ENCODE data around the gene TTC7B. TPM values are rescaled to one million over a fixed set of nuclear protein-coding genes. Genes with fewer than 3 reads are reported as not detected.

The TTC7B gene
- total RNA-seq, 1 donor from 2014 or later: 20.6 TPM

DNA sequence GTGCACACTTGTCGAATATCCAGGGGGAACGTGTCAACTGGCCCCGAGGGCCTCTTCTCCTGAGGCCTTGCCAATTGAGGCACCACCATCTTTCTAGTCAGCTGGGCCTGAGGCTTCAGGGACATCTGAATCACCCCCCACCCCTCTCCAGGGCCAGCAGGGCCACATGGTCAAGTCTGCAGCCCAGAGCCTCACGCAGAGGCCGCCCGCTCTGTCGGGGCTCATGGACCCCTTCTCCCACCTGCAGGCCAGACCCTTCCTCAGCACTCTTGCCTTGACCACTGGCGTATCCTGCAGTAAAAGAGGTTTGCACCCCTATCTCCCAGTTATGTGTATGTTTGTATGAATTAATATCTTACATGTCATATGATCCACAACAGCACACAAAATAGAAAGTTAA lies 237.1 kb downstream of the TTC7B start:
- no peaks in the 10 kb centered on the region for H3K27me3 ChIP-seq
- H3K4me1 ChIP-seq: peaks cover 19% of the 10 kb centered on the region
- no peak overlapping the region for H3K27ac Mint-ChIP-seq
- H3K4me3 ChIP-seq: no peak overlapping the region
- H3K9ac ChIP-seq: no peak overlapping the region
- no peak for TF ChIP-seq EZH2 (IDR thresholded peaks at IDR 0.05)
- TF ChIP-seq, protein P1, sequence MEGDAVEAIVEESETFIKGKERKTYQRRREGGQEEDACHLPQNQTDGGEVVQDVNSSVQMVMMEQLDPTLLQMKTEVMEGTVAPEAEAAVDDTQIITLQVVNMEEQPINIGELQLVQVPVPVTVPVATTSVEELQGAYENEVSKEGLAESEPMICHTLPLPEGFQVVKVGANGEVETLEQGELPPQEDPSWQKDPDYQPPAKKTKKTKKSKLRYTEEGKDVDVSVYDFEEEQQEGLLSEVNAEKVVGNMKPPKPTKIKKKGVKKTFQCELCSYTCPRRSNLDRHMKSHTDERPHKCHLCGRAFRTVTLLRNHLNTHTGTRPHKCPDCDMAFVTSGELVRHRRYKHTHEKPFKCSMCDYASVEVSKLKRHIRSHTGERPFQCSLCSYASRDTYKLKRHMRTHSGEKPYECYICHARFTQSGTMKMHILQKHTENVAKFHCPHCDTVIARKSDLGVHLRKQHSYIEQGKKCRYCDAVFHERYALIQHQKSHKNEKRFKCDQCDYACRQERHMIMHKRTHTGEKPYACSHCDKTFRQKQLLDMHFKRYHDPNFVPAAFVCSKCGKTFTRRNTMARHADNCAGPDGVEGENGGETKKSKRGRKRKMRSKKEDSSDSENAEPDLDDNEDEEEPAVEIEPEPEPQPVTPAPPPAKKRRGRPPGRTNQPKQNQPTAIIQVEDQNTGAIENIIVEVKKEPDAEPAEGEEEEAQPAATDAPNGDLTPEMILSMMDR (IDR thresholded peaks at IDR 0.05): no peak
- TF ChIP-seq EZH2phosphoT487 (IDR thresholded peaks at IDR 0.05): no peak
- H3K36me3 Mint-ChIP-seq: peaks cover 2% of the 10 kb centered on the region
- DNase-seq (ENCODE audit: low spot score): no peak
- H3F3A ChIP-seq (ENCODE audit: low read depth): peaks cover 10% of the 10 kb centered on the region
- H4K20me1 ChIP-seq (ENCODE audit: low read depth): no peaks in the 10 kb centered on the region
- no peak overlapping the region for H2AFZ ChIP-seq (replicated peaks)
- H3K27me3 Mint-ChIP-seq (ENCODE audit: insufficient read depth, low read depth): peaks cover 10% of the 10 kb centered on the region
- H3K9me3 Mint-ChIP-seq: no peaks in the 10 kb centered on the region
- H3K4me3 Mint-ChIP-seq: no peak overlapping the region
- H3K9me3 ChIP-seq (ENCODE audit: low read depth): no peaks in the 10 kb centered on the region
- H3K4me2 ChIP-seq: no peak overlapping the region
- peaks cover 30% of the 10 kb centered on the region for H3K4me1 Mint-ChIP-seq
- no peaks in the 10 kb centered on the region for H3K79me2 ChIP-seq (ENCODE audit: low read depth)
- no peak overlapping the region for H3K27ac ChIP-seq
- H3K36me3 ChIP-seq: no peaks in the 10 kb centered on the region

DNA sequence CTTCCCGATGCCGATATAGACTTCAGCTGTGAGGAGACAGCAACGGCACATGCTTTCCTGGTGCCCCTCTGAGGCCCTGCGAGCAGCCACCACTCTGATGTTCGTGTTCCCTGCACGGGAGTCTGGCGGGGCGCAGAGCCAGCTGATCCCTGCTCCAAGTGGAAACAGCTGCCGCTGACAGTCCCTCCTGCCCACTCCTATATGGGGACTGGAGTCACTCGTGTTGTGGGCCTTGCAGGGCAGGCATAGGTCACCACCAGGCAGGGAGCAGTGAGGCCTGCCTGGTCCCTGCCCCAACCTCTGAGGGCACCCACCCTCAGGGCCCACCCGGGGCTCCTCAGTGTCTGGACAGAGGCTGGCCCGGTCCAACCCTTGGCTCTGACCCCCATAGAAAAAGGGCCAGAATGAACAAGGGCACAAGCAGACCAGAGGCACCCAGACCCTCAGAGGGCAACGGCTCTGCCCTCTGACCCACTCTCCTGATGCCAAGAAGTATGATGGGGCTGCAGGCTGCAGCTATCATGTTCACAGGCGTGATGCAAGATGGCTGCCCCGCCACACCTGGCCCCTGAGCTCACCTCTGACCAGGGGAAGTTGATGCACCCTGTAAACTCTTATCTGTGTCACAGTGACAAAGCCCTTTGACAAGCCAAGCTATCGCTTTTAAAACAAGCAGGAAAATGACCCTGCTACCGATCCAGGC lies 237.8 kb downstream of the TTC7B start:
- H3K27me3 Mint-ChIP-seq (ENCODE audit: insufficient read depth, low read depth): peaks cover 10% of the 10 kb centered on the region
- no peaks in the 10 kb centered on the region for H4K20me1 ChIP-seq (ENCODE audit: low read depth)
- no peak for DNase-seq (ENCODE audit: low spot score)
- H3K4me3 Mint-ChIP-seq: no peak overlapping the region
- no peaks in the 10 kb centered on the region for H3K79me2 ChIP-seq (ENCODE audit: low read depth)
- H3K4me1 ChIP-seq: peaks cover 20% of the 10 kb centered on the region
- H3K36me3 ChIP-seq: no peaks in the 10 kb centered on the region
- no peak overlapping the region for H3K4me3 ChIP-seq
- H3K4me2 ChIP-seq: no peak overlapping the region
- TF ChIP-seq, protein P1 (IDR thresholded peaks at IDR 0.05): no peak
- no peak for TF ChIP-seq EZH2 (IDR thresholded peaks at IDR 0.05)
- no peak for TF ChIP-seq EZH2phosphoT487 (IDR thresholded peaks at IDR 0.05)
- peaks cover 2% of the 10 kb centered on the region for H3K36me3 Mint-ChIP-seq
- H3K27ac Mint-ChIP-seq: no peak overlapping the region
- no peaks in the 10 kb centered on the region for H3K9me3 Mint-ChIP-seq
- peaks cover 11% of the 10 kb centered on the region for H3F3A ChIP-seq (ENCODE audit: low read depth)
- H3K9me3 ChIP-seq (ENCODE audit: low read depth): no peaks in the 10 kb centered on the region
- no peak overlapping the region for H3K9ac ChIP-seq
- no peak overlapping the region for H3K27ac ChIP-seq
- no peaks in the 10 kb centered on the region for H3K27me3 ChIP-seq
- peaks cover 35% of the 10 kb centered on the region for H3K4me1 Mint-ChIP-seq
- no peak overlapping the region for H2AFZ ChIP-seq (replicated peaks)

DNA sequence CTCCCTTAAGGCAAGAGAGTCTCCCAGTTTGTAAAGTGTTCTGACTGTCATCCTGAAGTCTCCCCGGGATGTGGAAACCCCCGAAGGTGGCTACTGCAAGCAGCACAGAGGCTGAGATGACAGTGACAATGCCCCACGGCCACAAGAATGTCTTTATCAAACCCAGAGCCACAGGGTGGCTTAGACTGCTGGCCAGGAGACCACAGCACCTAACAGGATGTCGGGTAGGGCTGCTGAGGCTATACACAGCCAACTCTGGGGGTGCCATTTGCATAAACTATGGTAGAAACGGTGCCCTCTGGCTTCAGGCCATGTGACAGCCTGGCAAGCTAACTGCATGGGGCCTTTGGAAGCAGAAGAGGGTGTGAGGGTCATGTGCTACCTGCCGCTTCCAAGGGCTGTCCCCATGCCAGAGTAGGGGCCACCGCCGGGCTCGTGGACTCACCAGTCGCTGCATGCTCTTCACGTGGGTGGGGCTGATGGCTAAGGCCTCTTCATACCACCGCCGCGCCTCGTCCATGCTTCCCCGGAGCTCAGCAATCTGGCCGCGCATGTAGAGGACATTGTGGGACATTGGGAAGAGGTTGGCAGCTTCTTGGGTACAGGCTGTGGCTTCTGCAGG lies 238.5 kb downstream of the TTC7B start:
- no peak overlapping the region for H3K27ac ChIP-seq
- no peak overlapping the region for H3K4me2 ChIP-seq
- H3K4me3 ChIP-seq: no peak overlapping the region
- H3K4me1 Mint-ChIP-seq: peaks cover 35% of the 10 kb centered on the region
- no peak for TF ChIP-seq EZH2 (IDR thresholded peaks at IDR 0.05)
- TF ChIP-seq, protein P1 (IDR thresholded peaks at IDR 0.05): no peak
- TF ChIP-seq EZH2phosphoT487 (IDR thresholded peaks at IDR 0.05): no peak
- no peaks in the 10 kb centered on the region for H3K36me3 ChIP-seq
- H3K4me1 ChIP-seq: peaks cover 20% of the 10 kb centered on the region
- H4K20me1 ChIP-seq (ENCODE audit: low read depth): no peaks in the 10 kb centered on the region
- no peak overlapping the region for H2AFZ ChIP-seq (replicated peaks)
- H3K27me3 Mint-ChIP-seq (ENCODE audit: insufficient read depth, low read depth): peaks cover 12% of the 10 kb centered on the region
- H3K9ac ChIP-seq: no peak overlapping the region
- DNase-seq (ENCODE audit: low spot score): no peak
- H3K9me3 Mint-ChIP-seq: no peaks in the 10 kb centered on the region
- H3F3A ChIP-seq (ENCODE audit: low read depth): peaks cover 11% of the 10 kb centered on the region
- no peaks in the 10 kb centered on the region for H3K79me2 ChIP-seq (ENCODE audit: low read depth)
- no peak overlapping the region for H3K27ac Mint-ChIP-seq
- H3K27me3 ChIP-seq: no peaks in the 10 kb centered on the region
- H3K4me3 Mint-ChIP-seq: no peak overlapping the region
- no peaks in the 10 kb centered on the region for H3K9me3 ChIP-seq (ENCODE audit: low read depth)
- H3K36me3 Mint-ChIP-seq: peaks cover 2% of the 10 kb centered on the region

All from neural progenitor cell (in vitro differentiated cells).